Effector memory CD4-positive, alpha-beta T cell (primary cell): Measurements from ENCODE around the gene EXD3.

Experiments
- DNase-seq, 3 donors: peaks; one replicate each; pipeline ENCODE4 v3.0.0-alpha.2; 2020
- H3K27ac ChIP-seq: 2 replicates; pipeline ENCODE4 v1.7.0; 2013; ENCODE audit warnings: mild to moderate bottlenecking, low read length, moderate library complexity; ENCODE audit not compliant: insufficient read depth, poor library complexity, severe bottlenecking
- H3K27me3 ChIP-seq: replicated peaks from 2 replicates; pipeline ENCODE4 v1.7.0; 2013; ENCODE audit warnings: mild to moderate bottlenecking, low read length; ENCODE audit not compliant: insufficient read depth, control insufficient read depth, poor library complexity, severe bottlenecking
- H3K36me3 ChIP-seq: 2 replicates; pipeline ENCODE4 v1.7.0; 2013; ENCODE audit warnings: mild to moderate bottlenecking, low read length, moderate library complexity; ENCODE audit not compliant: control insufficient read depth, insufficient read depth
- H3K4me1 ChIP-seq: 2 replicates; pipeline ENCODE4 v1.7.0; 2013; ENCODE audit warnings: low read length, mild to moderate bottlenecking; ENCODE audit not compliant: control insufficient read depth, insufficient read depth, poor library complexity, severe bottlenecking
- H3K4me3 ChIP-seq: 2 replicates; pipeline ENCODE4 v1.7.0; 2013; ENCODE audit warnings: low read length, low read depth, mild to moderate bottlenecking; ENCODE audit not compliant: insufficient read depth, poor library complexity, severe bottlenecking
- H3K9me3 ChIP-seq: 2 replicates; pipeline ENCODE4 v1.7.0; 2013; ENCODE audit warnings: mild to moderate bottlenecking, low read length, moderate library complexity; ENCODE audit not compliant: control insufficient read depth

Gene EXD3

GRCh38 chr9:137436761-137437600, 14.0 kb upstream of the EXD3 start:
- H3K4me1 ChIP-seq: peaks cover 4% of the 10 kb centered on the region
- no peaks in the 10 kb centered on the region for H3K9me3 ChIP-seq
- H3K36me3 ChIP-seq: no peaks in the 10 kb centered on the region
- H3K4me3 ChIP-seq: no peak overlapping the region
- no peak for DNase-seq
- H3K27me3 ChIP-seq: no peaks in the 10 kb centered on the region
- H3K27ac ChIP-seq: no peak overlapping the region

GRCh38 chr9:137435980-137436760, 13.2 kb upstream of the EXD3 start:
- DNase-seq: no peak

GRCh38 chr9:137435381-137435891, 12.5 kb upstream of the EXD3 start:
- Histone ChIP-seq H3K27ac (no peak overlapping the region), H3K9me3 (no peaks in the 10 kb centered on the region), H3K36me3 (no peaks in the 10 kb centered on the region), H3K4me1 (no peaks in the 10 kb centered on the region), H3K27me3 (no peaks in the 10 kb centered on the region), H3K4me3 (no peak overlapping the region)
- no peak for DNase-seq

More at GRCh38 chr9:137435980-137436760, 13.2 kb upstream of the EXD3 start:
- H3K4me1 ChIP-seq: no peaks in the 10 kb centered on the region
- H3K9me3 ChIP-seq: no peaks in the 10 kb centered on the region
- H3K27ac ChIP-seq: no peak overlapping the region
- H3K4me3 ChIP-seq: no peak overlapping the region
- no peaks in the 10 kb centered on the region for H3K36me3 ChIP-seq
- no peaks in the 10 kb centered on the region for H3K27me3 ChIP-seq

GRCh38 chr9:137434498-137435380, 11.8 kb upstream of the EXD3 start:
- no peaks in the 10 kb centered on the region for H3K4me1 ChIP-seq
- H3K9me3 ChIP-seq: no peaks in the 10 kb centered on the region
- no peaks in the 10 kb centered on the region for H3K27me3 ChIP-seq
- DNase-seq: no peak
- no peak overlapping the region for H3K27ac ChIP-seq
- no peak overlapping the region for H3K4me3 ChIP-seq
- H3K36me3 ChIP-seq: no peaks in the 10 kb centered on the region

- Histone ChIP-seq H3K4me3 (no peak overlapping the region), H3K9me3 (no peaks in the 10 kb centered on the region), H3K4me1 (no peaks in the 10 kb centered on the region), H3K36me3 (no peaks in the 10 kb centered on the region), H3K27me3 (no peaks in the 10 kb centered on the region), H3K27ac (no peak overlapping the region)
- DNase-seq: no peak
These were observed 11.0 kb upstream of the EXD3 start for GRCh38 chr9:137433916-137434431.

- no peak overlapping the region for H3K27ac ChIP-seq
- H3K27me3 ChIP-seq: no peaks in the 10 kb centered on the region
- no peak overlapping the region for H3K4me3 ChIP-seq
These were observed 10.5 kb upstream of the EXD3 start for GRCh38 chr9:137433349-137433915.

GRCh38 chr9:137432687-137433348, 9.9 kb upstream of the EXD3 start:
- H3K9me3 ChIP-seq: no peaks in the 10 kb centered on the region
- H3K27ac ChIP-seq: no peak overlapping the region
- no peaks in the 10 kb centered on the region for H3K36me3 ChIP-seq
- H3K4me3 ChIP-seq: no peak overlapping the region
- DNase-seq: no peak
- no peaks in the 10 kb centered on the region for H3K4me1 ChIP-seq
- no peaks in the 10 kb centered on the region for H3K27me3 ChIP-seq

More at GRCh38 chr9:137433349-137433915, 10.5 kb upstream of the EXD3 start:
- no peaks in the 10 kb centered on the region for H3K9me3 ChIP-seq
- H3K36me3 ChIP-seq: no peaks in the 10 kb centered on the region
- DNase-seq: no peak
- no peaks in the 10 kb centered on the region for H3K4me1 ChIP-seq

GRCh38 chr9:137431416-137431931, 8.5 kb upstream of the EXD3 start:
- no peak for DNase-seq
- Histone ChIP-seq H3K4me1 (no peaks in the 10 kb centered on the region), H3K27me3 (no peaks in the 10 kb centered on the region), H3K36me3 (no peaks in the 10 kb centered on the region), H3K9me3 (no peaks in the 10 kb centered on the region), H3K4me3 (no peak overlapping the region), H3K27ac (no peak overlapping the region)
